NCI-H748 (cell line): ENCODE data around the gene EXOSC5.
"Not testable (repeated sequence)": the region's sequence is repeated elsewhere in the genome, so short reads cannot be mapped to it uniquely, and the experiment has no call there.

ENCODE experiments used
- DNase-seq: peaks from one replicate; lab custom pipeline; 2025; ENCODE audit not compliant: unreplicated experiment; lab: John Stamatoyannopoulos, UW

EXOSC5 gene

GRCh38 chr19:41371541-41371940, 25.6 kb downstream of the EXOSC5 start:
- no peak for DNase-seq

- not testable (repeated sequence) for DNase-seq
Observed at GRCh38 chr19:41371119-41371518, 26.0 kb downstream of the EXOSC5 start.

- no peak for DNase-seq
Observed at GRCh38 chr19:41369769-41370168, 27.4 kb downstream of the EXOSC5 start.

GRCh38 chr19:41367848-41368301, 29.3 kb downstream of the EXOSC5 start:
- DNase-seq, result no peak

- no peak for DNase-seq
Observed at GRCh38 chr19:41366089-41366488, 31.1 kb downstream of the EXOSC5 start.

- DNase-seq, result peak; percentile 21
Observed at GRCh38 chr19:41364524-41365391, 32.4 kb downstream of the EXOSC5 start.

- peak; percentile 99 for DNase-seq
Observed at GRCh38 chr19:41363753-41364523, 33.2 kb downstream of the EXOSC5 start, which contains the start of gene B9D2. TSS of gene B9D2 (minus strand) at chr19:41364149. CDS start at chr19:41363519, 630 bp downstream.

GRCh38 chr19:41363371-41363752, 33.8 kb downstream of the EXOSC5 start:
- DNase-seq, result no peak

GRCh38 chr19:41362143-41362847, 34.9 kb downstream of the EXOSC5 start:
- DNase-seq, result no peak

- DNase-seq, result no peak
Observed at GRCh38 chr19:41359741-41360140, 37.4 kb downstream of the EXOSC5 start.

- no peak for DNase-seq
Observed at GRCh38 chr19:41357746-41358145, 39.4 kb downstream of the EXOSC5 start.

- no peak for DNase-seq
Observed at GRCh38 chr19:41356984-41357739, 40.0 kb downstream of the EXOSC5 start.

- DNase-seq, result no peak
Observed at GRCh38 chr19:41355802-41356201, 41.4 kb downstream of the EXOSC5 start.

- no peak for DNase-seq
Observed at GRCh38 chr19:41355035-41355434, 42.1 kb downstream of the EXOSC5 start.

GRCh38 chr19:41354343-41354953, 42.7 kb downstream of the EXOSC5 start:
- no peak for DNase-seq

- peak; percentile 67 for DNase-seq
Observed at GRCh38 chr19:41353466-41354342, 43.5 kb downstream of the EXOSC5 start, which contains the start of gene TGFB1. TSS of gene TGFB1 (minus strand) at chr19:41353922. CDS start at chr19:41353044, 878 bp downstream.

GRCh38 chr19:41352609-41353465, 44.3 kb downstream of the EXOSC5 start:
- peak; percentile 74 for DNase-seq

- no peak for DNase-seq
Observed at GRCh38 chr19:41352279-41352608, 44.9 kb downstream of the EXOSC5 start.
